ENCODE data around the gene ARL16. TPM values are rescaled to one million over a fixed set of nuclear protein-coding genes. Genes with fewer than 3 reads are reported as not detected.

ARL16 gene
- total and polyA plus RNA-seq, 2 of the 8 experiments (the other 6 are each of a cell fraction or from before 2014, with no cell fraction given): 37.0 to 60.8 TPM

- TF ChIP-seq, protein P1, sequence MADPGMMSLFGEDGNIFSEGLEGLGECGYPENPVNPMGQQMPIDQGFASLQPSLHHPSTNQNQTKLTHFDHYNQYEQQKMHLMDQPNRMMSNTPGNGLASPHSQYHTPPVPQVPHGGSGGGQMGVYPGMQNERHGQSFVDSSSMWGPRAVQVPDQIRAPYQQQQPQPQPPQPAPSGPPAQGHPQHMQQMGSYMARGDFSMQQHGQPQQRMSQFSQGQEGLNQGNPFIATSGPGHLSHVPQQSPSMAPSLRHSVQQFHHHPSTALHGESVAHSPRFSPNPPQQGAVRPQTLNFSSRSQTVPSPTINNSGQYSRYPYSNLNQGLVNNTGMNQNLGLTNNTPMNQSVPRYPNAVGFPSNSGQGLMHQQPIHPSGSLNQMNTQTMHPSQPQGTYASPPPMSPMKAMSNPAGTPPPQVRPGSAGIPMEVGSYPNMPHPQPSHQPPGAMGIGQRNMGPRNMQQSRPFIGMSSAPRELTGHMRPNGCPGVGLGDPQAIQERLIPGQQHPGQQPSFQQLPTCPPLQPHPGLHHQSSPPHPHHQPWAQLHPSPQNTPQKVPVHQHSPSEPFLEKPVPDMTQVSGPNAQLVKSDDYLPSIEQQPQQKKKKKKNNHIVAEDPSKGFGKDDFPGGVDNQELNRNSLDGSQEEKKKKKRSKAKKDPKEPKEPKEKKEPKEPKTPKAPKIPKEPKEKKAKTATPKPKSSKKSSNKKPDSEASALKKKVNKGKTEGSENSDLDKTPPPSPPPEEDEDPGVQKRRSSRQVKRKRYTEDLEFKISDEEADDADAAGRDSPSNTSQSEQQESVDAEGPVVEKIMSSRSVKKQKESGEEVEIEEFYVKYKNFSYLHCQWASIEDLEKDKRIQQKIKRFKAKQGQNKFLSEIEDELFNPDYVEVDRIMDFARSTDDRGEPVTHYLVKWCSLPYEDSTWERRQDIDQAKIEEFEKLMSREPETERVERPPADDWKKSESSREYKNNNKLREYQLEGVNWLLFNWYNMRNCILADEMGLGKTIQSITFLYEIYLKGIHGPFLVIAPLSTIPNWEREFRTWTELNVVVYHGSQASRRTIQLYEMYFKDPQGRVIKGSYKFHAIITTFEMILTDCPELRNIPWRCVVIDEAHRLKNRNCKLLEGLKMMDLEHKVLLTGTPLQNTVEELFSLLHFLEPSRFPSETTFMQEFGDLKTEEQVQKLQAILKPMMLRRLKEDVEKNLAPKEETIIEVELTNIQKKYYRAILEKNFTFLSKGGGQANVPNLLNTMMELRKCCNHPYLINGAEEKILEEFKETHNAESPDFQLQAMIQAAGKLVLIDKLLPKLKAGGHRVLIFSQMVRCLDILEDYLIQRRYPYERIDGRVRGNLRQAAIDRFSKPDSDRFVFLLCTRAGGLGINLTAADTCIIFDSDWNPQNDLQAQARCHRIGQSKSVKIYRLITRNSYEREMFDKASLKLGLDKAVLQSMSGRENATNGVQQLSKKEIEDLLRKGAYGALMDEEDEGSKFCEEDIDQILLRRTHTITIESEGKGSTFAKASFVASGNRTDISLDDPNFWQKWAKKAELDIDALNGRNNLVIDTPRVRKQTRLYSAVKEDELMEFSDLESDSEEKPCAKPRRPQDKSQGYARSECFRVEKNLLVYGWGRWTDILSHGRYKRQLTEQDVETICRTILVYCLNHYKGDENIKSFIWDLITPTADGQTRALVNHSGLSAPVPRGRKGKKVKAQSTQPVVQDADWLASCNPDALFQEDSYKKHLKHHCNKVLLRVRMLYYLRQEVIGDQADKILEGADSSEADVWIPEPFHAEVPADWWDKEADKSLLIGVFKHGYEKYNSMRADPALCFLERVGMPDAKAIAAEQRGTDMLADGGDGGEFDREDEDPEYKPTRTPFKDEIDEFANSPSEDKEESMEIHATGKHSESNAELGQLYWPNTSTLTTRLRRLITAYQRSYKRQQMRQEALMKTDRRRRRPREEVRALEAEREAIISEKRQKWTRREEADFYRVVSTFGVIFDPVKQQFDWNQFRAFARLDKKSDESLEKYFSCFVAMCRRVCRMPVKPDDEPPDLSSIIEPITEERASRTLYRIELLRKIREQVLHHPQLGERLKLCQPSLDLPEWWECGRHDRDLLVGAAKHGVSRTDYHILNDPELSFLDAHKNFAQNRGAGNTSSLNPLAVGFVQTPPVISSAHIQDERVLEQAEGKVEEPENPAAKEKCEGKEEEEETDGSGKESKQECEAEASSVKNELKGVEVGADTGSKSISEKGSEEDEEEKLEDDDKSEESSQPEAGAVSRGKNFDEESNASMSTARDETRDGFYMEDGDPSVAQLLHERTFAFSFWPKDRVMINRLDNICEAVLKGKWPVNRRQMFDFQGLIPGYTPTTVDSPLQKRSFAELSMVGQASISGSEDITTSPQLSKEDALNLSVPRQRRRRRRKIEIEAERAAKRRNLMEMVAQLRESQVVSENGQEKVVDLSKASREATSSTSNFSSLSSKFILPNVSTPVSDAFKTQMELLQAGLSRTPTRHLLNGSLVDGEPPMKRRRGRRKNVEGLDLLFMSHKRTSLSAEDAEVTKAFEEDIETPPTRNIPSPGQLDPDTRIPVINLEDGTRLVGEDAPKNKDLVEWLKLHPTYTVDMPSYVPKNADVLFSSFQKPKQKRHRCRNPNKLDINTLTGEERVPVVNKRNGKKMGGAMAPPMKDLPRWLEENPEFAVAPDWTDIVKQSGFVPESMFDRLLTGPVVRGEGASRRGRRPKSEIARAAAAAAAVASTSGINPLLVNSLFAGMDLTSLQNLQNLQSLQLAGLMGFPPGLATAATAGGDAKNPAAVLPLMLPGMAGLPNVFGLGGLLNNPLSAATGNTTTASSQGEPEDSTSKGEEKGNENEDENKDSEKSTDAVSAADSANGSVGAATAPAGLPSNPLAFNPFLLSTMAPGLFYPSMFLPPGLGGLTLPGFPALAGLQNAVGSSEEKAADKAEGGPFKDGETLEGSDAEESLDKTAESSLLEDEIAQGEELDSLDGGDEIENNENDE (IDR thresholded peaks at IDR 0.05; ENCODE audit: insufficient replicate concordance, low read length): no peak
- TF ChIP-seq CEBPB (IDR thresholded peaks at IDR 0.05; ENCODE audit: low read depth, low read length) (no peak), CHD2 (IDR thresholded peaks at IDR 0.05; ENCODE audit: low read length) (no peak), ASH2L (IDR thresholded peaks at IDR 0.05; ENCODE audit: low read length) (no peak), YY1 (IDR thresholded peaks at IDR 0.05; ENCODE audit: low read depth, low read length) (no peak), KDM1A (IDR thresholded peaks at IDR 0.05; ENCODE audit: borderline replicate concordance, low read length) (no peak), EP300 (IDR thresholded peaks at IDR 0.05; ENCODE audit: borderline replicate concordance in 1 of 2, low read depth in 2 of 2, low read length in 2 of 2) (no peak), NANOG (IDR thresholded peaks at IDR 0.05; ENCODE audit: insufficient read depth, low read depth, low read length, poor library complexity, severe bottlenecking) (no peak), KDM4A (IDR thresholded peaks at IDR 0.05; ENCODE audit: low read depth, low read length, severe bottlenecking) (no peak)
These were observed 36.6 kb downstream of the ARL16 start (continued) for GRCh38 chr17:81646869-81647600.
